Esophagus muscularis mucosa (tissue), 4 donors: Measurements from ENCODE around the gene EFHC1. TPM values are rescaled to one million over a fixed set of nuclear protein-coding genes. Genes with fewer than 3 reads are reported as not detected.

Source experiments
- DNase-seq: peaks from one replicate; pipeline ENCODE4 v3.0.0-alpha.2; 2017; ENCODE audit errors: extremely low spot score
- H3K27ac ChIP-seq, 4 donors: fragments of 200-600 bp; sonication (generic); replicated peaks in 1 of 4; 1 replicate in 3 of 4; 2 replicates in 1 of 4; pipeline ENCODE4 v1.5.1; 2016 to 2019; ENCODE audit warnings: mild to moderate bottlenecking in 1 of 4
- H3K27me3 ChIP-seq, 4 donors: fragments of 200-600 bp; sonication (generic); one replicate each; pipeline versions ENCODE4 v1.5.1 to v1.6.0; 2016 to 2019
- H3K36me3 ChIP-seq, 4 donors: fragments of 200-600 bp; sonication (generic); one replicate each; pipeline ENCODE4 v1.5.1; 2016 to 2019
- H3K4me1 ChIP-seq, 4 donors: fragments of 200-600 bp; sonication (generic); one replicate each; pipeline ENCODE4 v1.5.1; 2016 to 2019
- H3K4me3 ChIP-seq, 4 donors: fragments of 200-600 bp; sonication (generic); 1 replicate in 2 of 4; 2 replicates in 2 of 4; pipeline ENCODE4 v1.5.1; 2016 to 2019; ENCODE audit warnings: mild to moderate bottlenecking in 4 of 4, moderate library complexity in 1 of 4
- H3K9me3 ChIP-seq, 4 donors: fragments of 200-600 bp; sonication (generic); 1 replicate in 3 of 4; 2 replicates in 1 of 4; pipeline ENCODE4 v1.5.1; 2016 to 2019
- EP300 ChIP-seq: sonication (generic); formaldehyde crosslinking; IDR thresholded peaks from one replicate; pipeline ENCODE4 v1.6.1; 2017; ENCODE audit warnings: antibody characterized with exemption
- POLR2A ChIP-seq: fragments of 450-650 bp; IDR thresholded peaks from one replicate; pipeline ENCODE4 v1.6.1; 2017; ENCODE audit warnings: antibody characterized with exemption, moderate library complexity, mild to moderate bottlenecking, low read depth
- POLR2AphosphoS5 ChIP-seq, 2 donors: sonication (generic); formaldehyde crosslinking; IDR thresholded peaks; one replicate each; pipeline ENCODE4 v1.6.1; 2017; ENCODE audit warnings: antibody characterized with exemption in 2 of 2
- WGBS: methylation state at CpG from one replicate; pipeline ENCODE4 v1.1.5; 2018; 5-methylcytosine and 5-hydroxymethylcytosine counted together
- intact Hi-C: fragments of 100-400 bp; cut with DNase I; formaldehyde crosslinking; loops from one replicate; pipeline ENCODE4 v1.15.1; 2023
- total RNA-seq, 4 donors: library from RNA; depleted of rRNA; stranded (reverse); fragments of >200 nt; gene quantifications; one replicate each; pipeline versions ENCODE4 v1.1.0 to v1.2.1, GENCODE V29; 2016
- TF ChIP-seq, protein P1 (sequence below), 3 experiments: fragments of 200-600 bp in 2 of 3; fragments of 450-650 bp in 1 of 3; sonication (generic) in 2 of 3; IDR thresholded peaks; one replicate each; pipeline ENCODE4 v1.5.1; 2017 to 2019; ENCODE audit warnings: antibody characterized with exemption in 3 of 3, mild to moderate bottlenecking in 2 of 3, moderate library complexity in 1 of 3

Gene EFHC1
- total RNA-seq, 4 donors from 2014 or later, result 7.5 to 21.2 (median 10.2) TPM

GRCh38 chr6:52411911-52412310 is 8.2 kb upstream of the EFHC1 start:
- DNase-seq, result no peak
- H3K4me3 ChIP-seq, result no peak overlapping the region
- H3K36me3 ChIP-seq, result no peaks in the 10 kb centered on the region
- TF ChIP-seq POLR2A (no peak), EP300 (no peak), POLR2AphosphoS5 (IDR thresholded peaks at IDR 0.05) (no peak)
- TF ChIP-seq, protein P1, sequence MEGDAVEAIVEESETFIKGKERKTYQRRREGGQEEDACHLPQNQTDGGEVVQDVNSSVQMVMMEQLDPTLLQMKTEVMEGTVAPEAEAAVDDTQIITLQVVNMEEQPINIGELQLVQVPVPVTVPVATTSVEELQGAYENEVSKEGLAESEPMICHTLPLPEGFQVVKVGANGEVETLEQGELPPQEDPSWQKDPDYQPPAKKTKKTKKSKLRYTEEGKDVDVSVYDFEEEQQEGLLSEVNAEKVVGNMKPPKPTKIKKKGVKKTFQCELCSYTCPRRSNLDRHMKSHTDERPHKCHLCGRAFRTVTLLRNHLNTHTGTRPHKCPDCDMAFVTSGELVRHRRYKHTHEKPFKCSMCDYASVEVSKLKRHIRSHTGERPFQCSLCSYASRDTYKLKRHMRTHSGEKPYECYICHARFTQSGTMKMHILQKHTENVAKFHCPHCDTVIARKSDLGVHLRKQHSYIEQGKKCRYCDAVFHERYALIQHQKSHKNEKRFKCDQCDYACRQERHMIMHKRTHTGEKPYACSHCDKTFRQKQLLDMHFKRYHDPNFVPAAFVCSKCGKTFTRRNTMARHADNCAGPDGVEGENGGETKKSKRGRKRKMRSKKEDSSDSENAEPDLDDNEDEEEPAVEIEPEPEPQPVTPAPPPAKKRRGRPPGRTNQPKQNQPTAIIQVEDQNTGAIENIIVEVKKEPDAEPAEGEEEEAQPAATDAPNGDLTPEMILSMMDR (IDR thresholded peaks at IDR 0.05), result no peak
- no peaks in the 10 kb centered on the region for H3K9me3 ChIP-seq
- WGBS, result 93% methylated on average over 4 of the region's 4 CpGs
- no peak overlapping the region for H3K27ac ChIP-seq
- H3K4me1 ChIP-seq, result peaks cover 2 to 24% (median 20%) of the 10 kb centered on the region in 4 donors
- intact Hi-C loops, result loop anchor here (5.0 kb wide), 1 partner anchor 50 kb away; the partner anchor contains the start of gene PAQR8
- no peaks in the 10 kb centered on the region for H3K27me3 ChIP-seq

DNA sequence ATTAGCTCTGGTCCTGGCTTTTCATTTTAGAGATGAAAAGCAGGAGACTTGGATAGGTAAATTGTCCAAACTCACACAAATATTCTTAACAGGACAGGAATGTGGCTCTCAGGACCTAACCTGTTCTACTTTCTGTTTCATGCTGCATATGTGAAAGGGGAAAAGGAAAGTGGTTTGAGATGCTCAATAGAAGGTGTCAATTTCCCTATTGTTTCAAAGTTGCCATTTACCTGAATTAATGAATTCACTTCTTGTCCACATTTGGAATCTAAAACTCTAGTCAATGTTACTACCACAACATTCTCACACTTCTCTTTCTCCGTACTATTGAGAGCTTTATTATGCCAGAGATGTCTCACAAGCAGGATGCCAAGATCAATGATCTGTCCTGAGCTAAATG is 4.8 kb upstream of the EFHC1 start:
- H3K27me3 ChIP-seq, result peaks cover 0 to 4% (median 0%) of the 10 kb centered on the region in 4 donors
- intact Hi-C loops, result loop anchor here (5.0 kb wide), 1 partner anchor 102 kb away; no protein-coding TSS in a partner anchor
- no peaks in the 10 kb centered on the region for H3K36me3 ChIP-seq
- TF ChIP-seq POLR2AphosphoS5 (IDR thresholded peaks at IDR 0.05) (no peak), POLR2A (no peak), EP300 (no peak)
- TF ChIP-seq, protein P1 (IDR thresholded peaks at IDR 0.05), result no peak
- no peaks in the 10 kb centered on the region for H3K9me3 ChIP-seq
- no peak overlapping the region for H3K27ac ChIP-seq
- no peak for DNase-seq
- H3K4me3 ChIP-seq, result no peak overlapping the region
- peaks cover 17 to 32% (median 28%) of the 10 kb centered on the region in 4 donors for H3K4me1 ChIP-seq
- WGBS, result 70% methylated on average over 1 of the region's 1 CpG

DNA sequence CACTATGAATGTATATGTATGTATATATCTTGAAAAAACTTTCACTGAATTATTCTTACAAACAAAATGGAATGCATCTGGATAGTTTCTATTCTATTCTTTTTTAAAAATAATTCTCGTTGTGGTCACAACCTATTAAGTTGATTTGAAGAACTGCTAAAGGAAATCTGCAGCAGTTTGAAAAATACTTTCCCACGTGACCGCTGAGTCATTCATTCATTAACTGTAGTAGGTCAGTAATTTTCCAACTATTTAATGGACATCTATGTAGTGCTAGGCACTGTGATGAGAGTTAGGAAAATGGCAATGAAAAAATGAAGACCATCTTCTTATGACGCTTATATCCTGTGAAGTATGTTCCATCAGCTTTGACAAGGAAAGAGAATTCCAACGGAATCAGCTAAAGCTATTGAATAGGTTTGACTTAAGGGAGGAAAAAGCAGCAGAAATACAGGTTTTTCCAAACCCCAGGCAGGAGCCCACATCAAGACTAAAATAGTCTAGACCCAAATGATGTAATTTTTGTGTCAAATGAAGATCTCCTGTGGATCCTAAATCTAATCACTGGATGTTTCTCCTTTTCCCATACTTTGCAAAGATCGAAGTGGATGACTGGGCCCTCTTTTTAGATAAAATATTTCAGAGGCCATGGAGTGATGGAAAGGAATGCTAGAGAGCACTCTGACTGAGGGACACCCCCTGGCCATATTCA is 4.1 kb upstream of the EFHC1 start:
- intact Hi-C loops, result loop anchor here (1.0 to 5.0 kb wide), 3 partner anchors 101 to 247 kb away; no protein-coding TSS in a partner anchor
- TF ChIP-seq POLR2AphosphoS5 (IDR thresholded peaks at IDR 0.05) (no peak), POLR2A (no peak), EP300 (no peak)
- H3K4me3 ChIP-seq, result no peak overlapping the region
- peaks cover 19 to 32% (median 26%) of the 10 kb centered on the region in 4 donors for H3K4me1 ChIP-seq
- DNase-seq, result no peak
- peaks cover 0 to 4% (median 0%) of the 10 kb centered on the region in 4 donors for H3K27me3 ChIP-seq
- H3K9me3 ChIP-seq, result no peaks in the 10 kb centered on the region
- 60% methylated on average over 6 of the region's 6 CpGs for WGBS
- no peaks in the 10 kb centered on the region for H3K36me3 ChIP-seq
- no peak overlapping the region for H3K27ac ChIP-seq

GRCh38 chr6:52416629-52417151 is 3.5 kb upstream of the EFHC1 start:
- no peak for DNase-seq
- H3K36me3 ChIP-seq, result no peaks in the 10 kb centered on the region
- peak overlapping the region in 1 of 4 donors; percentile 7 for H3K27ac ChIP-seq
- WGBS, result 0% methylated on average over 1 of the region's 1 CpG
- TF ChIP-seq POLR2AphosphoS5 (IDR thresholded peaks at IDR 0.05), result no peak
- TF ChIP-seq, protein P1 (IDR thresholded peaks at IDR 0.05), result peak; percentile 74 to 85 (median 85)
- no peaks in the 10 kb centered on the region for H3K9me3 ChIP-seq
- H3K27me3 ChIP-seq, result peaks cover 0 to 4% (median 0%) of the 10 kb centered on the region in 4 donors
- peaks cover 22 to 36% (median 28%) of the 10 kb centered on the region in 4 donors for H3K4me1 ChIP-seq
- intact Hi-C loops, result loop anchor here (1.0 to 5.0 kb wide), 4 partner anchors 101 to 247 kb away; partner anchors contain the start of gene TRAM2
- H3K4me3 ChIP-seq, result no peak overlapping the region

DNA sequence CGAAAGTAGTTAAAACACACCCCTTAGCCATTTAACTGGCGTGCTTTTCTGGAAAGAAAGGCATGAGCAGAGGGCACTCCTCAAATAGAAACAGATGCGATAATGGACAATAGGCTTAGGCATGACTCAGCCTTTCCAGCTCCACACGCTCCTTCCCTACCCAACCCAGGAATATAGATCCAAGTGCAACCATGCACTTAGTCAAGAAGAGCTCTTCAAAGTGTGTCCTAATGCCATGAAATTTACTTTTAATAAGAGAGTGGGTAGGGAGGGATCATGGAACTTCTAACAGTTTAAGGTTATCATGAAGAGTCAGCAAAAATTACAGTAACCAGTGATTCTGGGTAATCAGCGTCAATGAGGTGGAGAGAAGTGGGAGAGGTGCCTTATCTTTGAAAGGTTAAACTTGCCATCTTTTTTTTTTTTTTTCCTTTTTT is 2.4 kb upstream of the EFHC1 start:
- 73% methylated on average over 5 of the region's 5 CpGs for WGBS
- intact Hi-C loops, result loop anchor here (1.0 to 5.0 kb wide), 2 partner anchors 100 to 160 kb away; partner anchors contain the start of gene TRAM2
- H3K36me3 ChIP-seq, result no peaks in the 10 kb centered on the region
- TF ChIP-seq POLR2AphosphoS5 (IDR thresholded peaks at IDR 0.05) (no peak), POLR2A (no peak), EP300 (no peak)
- TF ChIP-seq, protein P1 (IDR thresholded peaks at IDR 0.05), result no peak
- no peak overlapping the region for H3K4me3 ChIP-seq
- no peaks in the 10 kb centered on the region for H3K9me3 ChIP-seq
- H3K27ac ChIP-seq, result peak overlapping the region in 2 of 4 donors; percentile 22 to 27
- peaks cover 22 to 36% (median 28%) of the 10 kb centered on the region in 4 donors for H3K4me1 ChIP-seq
- H3K27me3 ChIP-seq, result peaks cover 0 to 4% (median 0%) of the 10 kb centered on the region in 4 donors
- no peak for DNase-seq
